ENCODE data around the gene ZC3H4.
"Not testable (repeated sequence)": the region's sequence is repeated elsewhere in the genome, so short reads cannot be mapped to it uniquely, and the experiment has no call there.

ZC3H4 gene

GRCh38 chr19:47078351-47078750 is 35.2 kb downstream of the ZC3H4 start:
- FAIRE-seq = not testable (repeated sequence)

- peak; percentile 97 for FAIRE-seq
Observed at GRCh38 chr19:47075941-47076340, 37.6 kb downstream of the ZC3H4 start.

- no peak for FAIRE-seq
Observed at GRCh38 chr19:47075179-47075810, 38.3 kb downstream of the ZC3H4 start.

GRCh38 chr19:47074621-47075020 is 39.0 kb downstream of the ZC3H4 start:
- FAIRE-seq = no peak

GRCh38 chr19:47073574-47073973 is 40.0 kb downstream of the ZC3H4 start:
- no peak for FAIRE-seq

GRCh38 chr19:47072323-47072722 is 41.3 kb downstream of the ZC3H4 start:
- no peak for FAIRE-seq

GRCh38 chr19:47071731-47072130 is 41.8 kb downstream of the ZC3H4 start:
- FAIRE-seq = no peak

- FAIRE-seq = no peak
Observed at GRCh38 chr19:47070756-47071155, 42.8 kb downstream of the ZC3H4 start.

- FAIRE-seq = no peak
Observed at GRCh38 chr19:47069795-47070194, 43.8 kb downstream of the ZC3H4 start.

- no peak for FAIRE-seq
Observed at GRCh38 chr19:47068876-47069406, 44.6 kb downstream of the ZC3H4 start.

GRCh38 chr19:47068246-47068645 is 45.3 kb downstream of the ZC3H4 start:
- FAIRE-seq = no peak

- FAIRE-seq = no peak
Observed at GRCh38 chr19:47067215-47067847, 46.2 kb downstream of the ZC3H4 start.

- FAIRE-seq = no peak
Observed at GRCh38 chr19:47066376-47067214, 47.0 kb downstream of the ZC3H4 start.

GRCh38 chr19:47065242-47065641 is 48.3 kb downstream of the ZC3H4 start:
- FAIRE-seq = no peak

GRCh38 chr19:47063874-47064273 is 49.7 kb downstream of the ZC3H4 start:
- FAIRE-seq = no peak

GRCh38 chr19:47058621-47059022 is 55.0 kb downstream of the ZC3H4 start:
- FAIRE-seq = no peak

- no peak for FAIRE-seq
Observed at GRCh38 chr19:47057328-47057727, 56.2 kb downstream of the ZC3H4 start.

GRCh38 chr19:47056411-47056810 is 57.2 kb downstream of the ZC3H4 start:
- no peak for FAIRE-seq

GRCh38 chr19:47050562-47050961 is 63.0 kb downstream of the ZC3H4 start:
- FAIRE-seq = not testable (repeated sequence)

- FAIRE-seq = no peak
Observed at GRCh38 chr19:47049307-47049700, 64.3 kb downstream of the ZC3H4 start.

GRCh38 chr19:47047763-47048405 is 65.7 kb downstream of the ZC3H4 start:
- FAIRE-seq = no peak

GRCh38 chr19:47047272-47047762 is 66.3 kb downstream of the ZC3H4 start:
- FAIRE-seq = no peak
